ENCODE data around the gene TMEM61.

The TMEM61 gene

DNA sequence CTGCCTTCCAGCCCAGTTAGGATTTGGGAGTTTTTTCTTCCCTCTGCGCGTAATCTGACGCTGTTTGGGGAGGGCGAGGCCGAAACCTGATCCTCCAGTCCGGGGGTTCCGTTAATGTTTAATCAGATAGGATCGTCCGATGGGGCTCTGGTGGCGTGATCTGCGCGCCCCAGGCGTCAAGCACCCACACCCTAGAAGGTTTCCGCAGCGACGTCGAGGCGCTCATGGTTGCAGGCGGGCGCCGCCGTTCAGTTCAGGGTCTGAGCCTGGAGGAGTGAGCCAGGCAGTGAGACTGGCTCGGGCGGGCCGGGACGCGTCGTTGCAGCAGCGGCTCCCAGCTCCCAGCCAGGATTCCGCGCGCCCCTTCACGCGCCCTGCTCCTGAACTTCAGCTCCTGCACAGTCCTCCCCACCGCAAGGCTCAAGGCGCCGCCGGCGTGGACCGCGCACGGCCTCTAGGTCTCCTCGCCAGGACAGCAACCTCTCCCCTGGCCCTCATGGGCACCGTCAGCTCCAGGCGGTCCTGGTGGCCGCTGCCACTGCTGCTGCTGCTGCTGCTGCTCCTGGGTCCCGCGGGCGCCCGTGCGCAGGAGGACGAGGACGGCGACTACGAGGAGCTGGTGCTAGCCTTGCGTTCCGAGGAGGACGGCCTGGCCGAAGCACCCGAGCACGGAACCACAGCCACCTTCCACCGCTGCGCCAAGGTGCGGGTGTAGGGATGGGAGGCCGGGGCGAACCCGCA, 59.1 kb downstream of the TMEM61 start, which contains the start of gene PCSK9:
PCSK9 (plus strand) TSS at position 207 of the 741 bp plus-strand sequence; CDS start at position 497, 290 bp downstream.
- peak within 1 kb of the TSS; percentile 78 for H3K4me3 ChIP-seq (ENCODE audit: severe bottlenecking)
- peak within 1 kb of the TSS; percentile 76 for H3K27ac ChIP-seq (ENCODE audit: poor library complexity, severe bottlenecking)

DNA sequence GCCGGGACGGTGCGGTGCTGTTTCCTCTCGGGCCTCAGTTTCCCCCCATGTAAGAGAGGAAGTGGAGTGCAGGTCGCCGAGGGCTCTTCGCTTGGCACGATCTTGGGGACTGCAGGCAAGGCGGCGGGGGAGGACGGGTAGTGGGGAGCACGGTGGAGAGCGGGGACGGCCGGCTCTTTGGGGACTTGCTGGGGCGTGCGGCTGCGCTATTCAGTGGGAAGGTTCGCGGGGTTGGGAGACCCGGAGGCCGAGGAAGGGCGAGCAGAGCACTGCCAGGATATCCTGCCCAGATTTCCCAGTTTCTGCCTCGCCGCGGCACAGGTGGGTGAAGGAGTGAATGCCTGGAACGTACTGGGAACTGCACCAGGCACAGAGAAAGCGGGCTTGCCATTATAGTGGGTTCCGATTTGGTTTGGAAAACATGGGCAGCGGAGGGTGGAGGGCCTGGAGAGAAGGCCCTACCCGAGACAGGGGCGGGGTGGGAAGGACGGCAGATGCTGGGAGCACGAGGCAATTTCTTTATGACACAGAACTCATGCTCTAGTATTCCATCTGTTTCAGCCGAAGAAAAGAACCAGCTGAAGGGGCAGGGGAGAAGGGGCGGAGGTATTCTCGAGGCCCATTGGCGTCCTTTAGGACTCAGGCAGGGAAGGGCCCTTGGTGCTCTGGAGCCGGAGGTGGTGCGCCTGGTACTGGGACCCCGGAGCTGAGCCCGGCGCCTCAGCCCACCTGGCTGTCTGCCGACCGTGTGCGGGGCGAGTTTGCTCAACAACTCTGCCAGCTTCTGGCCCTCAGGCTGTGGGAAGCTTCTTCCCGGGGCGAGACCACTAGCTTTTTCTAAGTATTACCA, 59.9 kb downstream of the TMEM61 start:
- peaks cover 45% of the 10 kb centered on the region for H3K36me3 ChIP-seq (ENCODE audit: low read depth)
- peaks cover 23% of the 10 kb centered on the region for H3K4me1 ChIP-seq (ENCODE audit: insufficient read depth, poor library complexity, severe bottlenecking)
- no peaks in the 10 kb centered on the region for H3K27me3 ChIP-seq (ENCODE audit: insufficient read depth, poor library complexity, severe bottlenecking)
- peak overlapping the region; percentile 76 for H3K27ac ChIP-seq (ENCODE audit: poor library complexity, severe bottlenecking)
- peak overlapping the region; percentile 78 for H3K4me3 ChIP-seq (ENCODE audit: severe bottlenecking)
- no peaks in the 10 kb centered on the region for H3K9me3 ChIP-seq (ENCODE audit: severe bottlenecking)
- TF ChIP-seq, protein P1, sequence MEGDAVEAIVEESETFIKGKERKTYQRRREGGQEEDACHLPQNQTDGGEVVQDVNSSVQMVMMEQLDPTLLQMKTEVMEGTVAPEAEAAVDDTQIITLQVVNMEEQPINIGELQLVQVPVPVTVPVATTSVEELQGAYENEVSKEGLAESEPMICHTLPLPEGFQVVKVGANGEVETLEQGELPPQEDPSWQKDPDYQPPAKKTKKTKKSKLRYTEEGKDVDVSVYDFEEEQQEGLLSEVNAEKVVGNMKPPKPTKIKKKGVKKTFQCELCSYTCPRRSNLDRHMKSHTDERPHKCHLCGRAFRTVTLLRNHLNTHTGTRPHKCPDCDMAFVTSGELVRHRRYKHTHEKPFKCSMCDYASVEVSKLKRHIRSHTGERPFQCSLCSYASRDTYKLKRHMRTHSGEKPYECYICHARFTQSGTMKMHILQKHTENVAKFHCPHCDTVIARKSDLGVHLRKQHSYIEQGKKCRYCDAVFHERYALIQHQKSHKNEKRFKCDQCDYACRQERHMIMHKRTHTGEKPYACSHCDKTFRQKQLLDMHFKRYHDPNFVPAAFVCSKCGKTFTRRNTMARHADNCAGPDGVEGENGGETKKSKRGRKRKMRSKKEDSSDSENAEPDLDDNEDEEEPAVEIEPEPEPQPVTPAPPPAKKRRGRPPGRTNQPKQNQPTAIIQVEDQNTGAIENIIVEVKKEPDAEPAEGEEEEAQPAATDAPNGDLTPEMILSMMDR (IDR thresholded peaks at IDR 0.05; ENCODE audit: poor library complexity, severe bottlenecking): no peak
- ATAC-seq (ENCODE audit: low read depth) (peak; percentile 20; the same call in 2 of the 3 replicates), DNase-seq (ENCODE audit: low spot score) (no peak)

More for the DNA sequence above, 59.1 kb downstream of the TMEM61 start, which contains the start of gene PCSK9:
- DNase-seq (ENCODE audit: low spot score): peak; percentile 84
- TF ChIP-seq, protein P1 (IDR thresholded peaks at IDR 0.05; ENCODE audit: poor library complexity, severe bottlenecking): no peak
- peaks cover 23% of the 10 kb centered on the region for H3K4me1 ChIP-seq (ENCODE audit: insufficient read depth, poor library complexity, severe bottlenecking)
- peaks cover 37% of the 10 kb centered on the region for H3K36me3 ChIP-seq (ENCODE audit: low read depth)
- H3K27me3 ChIP-seq (ENCODE audit: insufficient read depth, poor library complexity, severe bottlenecking): no peaks in the 10 kb centered on the region
- no peaks in the 10 kb centered on the region for H3K9me3 ChIP-seq (ENCODE audit: severe bottlenecking)
- peak; percentile 83 for ATAC-seq (ENCODE audit: low read depth)

DNA sequence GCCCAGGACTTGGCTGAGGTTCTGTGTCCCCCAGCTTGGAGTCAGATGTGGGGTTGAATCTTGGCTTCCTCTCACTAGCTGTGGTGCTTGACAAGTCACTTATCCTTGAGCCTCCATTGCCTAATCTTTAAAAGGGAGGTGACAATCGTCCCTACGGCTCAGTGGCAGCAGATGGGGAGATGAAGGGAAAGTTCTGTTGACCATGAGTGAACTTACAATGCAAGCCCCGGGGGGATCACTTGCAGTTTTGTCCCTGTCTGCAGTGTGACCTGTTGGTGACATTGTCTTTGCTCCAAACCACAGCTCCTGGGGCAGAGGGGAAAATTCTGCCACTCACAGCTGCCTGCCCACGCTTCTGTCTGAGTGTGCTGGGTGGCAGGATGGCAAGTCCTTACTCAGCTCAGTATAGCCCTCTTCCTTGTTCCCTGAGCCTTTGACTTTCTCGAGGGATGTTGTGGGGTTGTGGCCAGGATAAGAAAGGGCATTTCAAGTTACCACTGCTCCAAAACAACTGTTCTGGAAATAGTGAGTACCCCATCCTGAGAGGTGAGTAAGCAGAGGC, 60.6 kb downstream of the TMEM61 start:
- TF ChIP-seq, protein P1 (IDR thresholded peaks at IDR 0.05; ENCODE audit: poor library complexity, severe bottlenecking): no peak
- ATAC-seq (ENCODE audit: low read depth) (no peak), DNase-seq (ENCODE audit: low spot score) (no peak)
- H3K27ac ChIP-seq (ENCODE audit: poor library complexity, severe bottlenecking): peak overlapping the region; percentile 76
- no peaks in the 10 kb centered on the region for H3K9me3 ChIP-seq (ENCODE audit: severe bottlenecking)
- no peaks in the 10 kb centered on the region for H3K27me3 ChIP-seq (ENCODE audit: insufficient read depth, poor library complexity, severe bottlenecking)
- H3K36me3 ChIP-seq (ENCODE audit: low read depth): peaks cover 50% of the 10 kb centered on the region
- H3K4me3 ChIP-seq (ENCODE audit: severe bottlenecking): peak overlapping the region; percentile 78
- peaks cover 23% of the 10 kb centered on the region for H3K4me1 ChIP-seq (ENCODE audit: insufficient read depth, poor library complexity, severe bottlenecking)

DNA sequence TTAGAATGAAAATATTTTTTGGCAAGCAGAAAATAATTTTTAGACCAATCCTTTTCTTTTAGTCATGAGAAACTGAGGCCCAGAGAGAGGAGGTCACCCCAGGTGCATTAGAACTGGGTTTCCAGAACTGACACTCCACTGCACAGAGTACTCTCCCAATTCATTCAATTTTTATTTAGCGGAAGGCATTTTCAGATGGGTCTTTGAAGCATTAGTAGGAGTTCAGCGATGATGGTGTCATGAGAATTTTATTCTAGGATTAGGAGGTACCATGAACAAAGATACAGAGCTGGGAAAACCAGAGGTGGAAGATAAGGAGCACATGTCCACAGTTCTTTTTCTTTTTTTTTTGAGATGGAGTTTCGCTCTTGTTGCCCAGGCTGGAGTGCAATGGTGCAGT, 61.2 kb downstream of the TMEM61 start:
- Histone ChIP-seq H3K4me3 (ENCODE audit: severe bottlenecking) (peak overlapping the region; percentile 78), H3K27ac (ENCODE audit: poor library complexity, severe bottlenecking) (no peak overlapping the region), H3K9me3 (ENCODE audit: severe bottlenecking) (no peaks in the 10 kb centered on the region), H3K4me1 (ENCODE audit: insufficient read depth, poor library complexity, severe bottlenecking) (peaks cover 23% of the 10 kb centered on the region), H3K36me3 (ENCODE audit: low read depth) (peaks cover 56% of the 10 kb centered on the region), H3K27me3 (ENCODE audit: insufficient read depth, poor library complexity, severe bottlenecking) (no peaks in the 10 kb centered on the region)
- DNase-seq (ENCODE audit: low spot score) (no peak), ATAC-seq (ENCODE audit: low read depth) (no peak)
- TF ChIP-seq, protein P1 (IDR thresholded peaks at IDR 0.05; ENCODE audit: poor library complexity, severe bottlenecking): no peak

Data from RWPE2 (cell line).